ENCODE measurements around the gene KRT76.

KRT76 gene

GRCh38 chr12:52809166-52809565 lies 32.0 kb upstream of the KRT76 start:
- no peak for TF ChIP-seq CTCF (IDR thresholded peaks at IDR 0.05; ENCODE audit: insufficient read depth, low read length)
- TF ChIP-seq POLR2AphosphoS5 (IDR thresholded peaks at IDR 0.05; ENCODE audit: low read depth), result no peak
- no peak for TF ChIP-seq SPI1 (IDR thresholded peaks at IDR 0.05; ENCODE audit: borderline replicate concordance, low read depth)
- TF ChIP-seq REST (IDR thresholded peaks at IDR 0.05; ENCODE audit: insufficient replicate concordance, low read depth), result no peak
- TF ChIP-seq GABPA (IDR thresholded peaks at IDR 0.05; ENCODE audit: low read depth), result no peak
- no peaks in the 10 kb centered on the region for H3K27me3 ChIP-seq (ENCODE audit: insufficient read depth, poor library complexity, severe bottlenecking)

GRCh38 chr12:52808573-52809160 lies 31.5 kb upstream of the KRT76 start:
- no peaks in the 10 kb centered on the region for H3K27me3 ChIP-seq (ENCODE audit: insufficient read depth, poor library complexity, severe bottlenecking)

More at GRCh38 chr12:52809166-52809565, 32.0 kb upstream of the KRT76 start:
- H3K4me3 ChIP-seq (replicated peaks; ENCODE audit: insufficient read depth, low read length), result no peak overlapping the region
- no peak for DNase-seq (ENCODE audit: low read depth in 1 of 2, low spot score in 1 of 2)
- no peak overlapping the region for H3K27ac ChIP-seq (replicated peaks)

More at GRCh38 chr12:52808573-52809160, 31.5 kb upstream of the KRT76 start:
- no peak for DNase-seq (ENCODE audit: low read depth in 1 of 2, low spot score in 1 of 2)
- H3K27ac ChIP-seq (replicated peaks), result no peak overlapping the region
- H3K4me3 ChIP-seq (replicated peaks; ENCODE audit: insufficient read depth, low read length), result no peak overlapping the region
- TF ChIP-seq SPI1 (IDR thresholded peaks at IDR 0.05; ENCODE audit: borderline replicate concordance, low read depth) (no peak), REST (IDR thresholded peaks at IDR 0.05; ENCODE audit: insufficient replicate concordance, low read depth) (no peak), POLR2AphosphoS5 (IDR thresholded peaks at IDR 0.05; ENCODE audit: low read depth) (no peak), GABPA (IDR thresholded peaks at IDR 0.05; ENCODE audit: low read depth) (no peak), CTCF (IDR thresholded peaks at IDR 0.05; ENCODE audit: insufficient read depth, low read length) (no peak)

All from HL-60 (cell line).